Right atrium auricular region (tissue), 2 donors: ENCODE data around the gene COL5A2. TPM values are rescaled to one million over a fixed set of nuclear protein-coding genes. Genes with fewer than 3 reads are reported as not detected.

Experiments
- DNase-seq: peaks from one replicate; pipeline ENCODE4 v3.0.0-alpha.2; 2019; ENCODE audit warnings: low spot score
- H3K27ac ChIP-seq, 2 donors: fragments of 200-600 bp; sonication (generic); 1 replicate in 1 of 2; 2 replicates in 1 of 2; pipeline ENCODE4 v1.5.1; 2016 to 2019
- H3K27me3 ChIP-seq, 2 donors: fragments of 200-600 bp; sonication (generic); one replicate each; pipeline versions ENCODE4 v1.5.1 to v1.6.0; 2017 to 2019
- H3K36me3 ChIP-seq: fragments of 200-600 bp; sonication (generic); one replicate; pipeline ENCODE4 v1.5.1; 2016
- H3K4me1 ChIP-seq, 2 donors: fragments of 200-600 bp; sonication (generic); one replicate each; pipeline versions ENCODE4 v1.5.1 to v1.6.0; 2017 to 2019
- H3K4me3 ChIP-seq, 2 donors: fragments of 200-600 bp; sonication (generic); 1 replicate in 1 of 2; 2 replicates in 1 of 2; pipeline ENCODE4 v1.5.1; 2017 to 2019; ENCODE audit warnings: mild to moderate bottlenecking in 1 of 2, moderate library complexity in 1 of 2
- H3K9me3 ChIP-seq, 2 donors: fragments of 200-600 bp; sonication (generic); one replicate each; pipeline ENCODE4 v1.5.1; 2019
- CTCF ChIP-seq, 2 donors: fragments of 200-600 bp; sonication (generic); IDR thresholded peaks; one replicate each; pipeline ENCODE4 v1.5.1; 2019; ENCODE audit warnings: antibody characterized with exemption in 2 of 2
- total RNA-seq, 2 donors: library from RNA; depleted of rRNA; stranded (reverse); fragments of >200 nt; gene quantifications; one replicate each; pipeline ENCODE4 v1.1.0, GENCODE V29; 2016

Gene COL5A2
- total RNA-seq, 2 donors from 2014 or later, result 15.8 to 24.8 TPM

DNA sequence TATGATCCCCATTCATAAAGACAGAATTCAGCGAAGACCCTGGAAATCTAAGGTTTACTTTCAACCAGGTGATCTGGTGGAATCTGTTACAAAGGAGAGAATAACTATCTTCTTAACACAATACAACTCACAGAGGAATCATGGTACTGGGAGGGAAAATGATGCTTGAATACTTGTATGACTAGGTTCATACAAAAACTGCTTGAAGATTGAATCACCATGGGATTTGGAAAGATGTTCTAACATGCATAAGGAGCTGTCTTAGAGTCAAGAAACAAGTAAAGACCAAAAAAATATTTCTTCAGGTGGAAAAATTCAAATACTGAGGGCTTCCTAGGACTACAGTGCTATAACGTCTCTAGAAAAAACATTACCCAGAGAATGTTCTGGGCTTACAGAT is 32.2 kb downstream of the COL5A2 start:
- H3K4me1 ChIP-seq, result peaks cover 0 to under 1% of the 10 kb centered on the region in 2 donors

DNA sequence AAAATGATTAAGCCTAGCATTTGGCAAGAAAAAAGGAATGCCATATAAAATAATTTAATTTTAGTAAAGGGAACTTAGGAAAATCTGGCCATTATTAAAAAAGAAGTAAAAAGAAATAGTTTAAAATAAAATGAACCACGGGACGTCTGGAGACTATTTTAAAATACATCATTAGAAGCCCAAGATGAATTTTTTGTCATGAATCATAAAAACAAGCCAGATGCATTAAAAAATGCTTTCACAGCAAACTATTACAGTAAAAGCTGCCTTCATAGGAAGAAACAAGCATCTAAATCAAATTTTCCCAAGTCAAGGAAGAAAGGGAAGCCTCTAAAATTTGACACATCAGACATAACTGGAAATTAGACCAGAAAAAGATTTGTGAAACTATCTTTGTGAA is 33.0 kb downstream of the COL5A2 start:
- no peak for TF ChIP-seq CTCF (IDR thresholded peaks at IDR 0.05)
- no peaks in the 10 kb centered on the region for H3K9me3 ChIP-seq
- no peak overlapping the region for H3K27ac ChIP-seq
- no peak for DNase-seq
- H3K27me3 ChIP-seq, result no peaks in the 10 kb centered on the region
- no peaks in the 10 kb centered on the region for H3K4me1 ChIP-seq
- no peaks in the 10 kb centered on the region for H3K36me3 ChIP-seq
- H3K4me3 ChIP-seq, result no peak overlapping the region

More for the DNA sequence above, 32.2 kb downstream of the COL5A2 start:
- H3K27ac ChIP-seq, result no peak overlapping the region
- no peaks in the 10 kb centered on the region for H3K9me3 ChIP-seq
- H3K36me3 ChIP-seq, result no peaks in the 10 kb centered on the region
- no peak for DNase-seq
- H3K4me3 ChIP-seq, result no peak overlapping the region
- TF ChIP-seq CTCF (IDR thresholded peaks at IDR 0.05), result no peak
- H3K27me3 ChIP-seq, result no peaks in the 10 kb centered on the region

- Histone ChIP-seq H3K36me3 (no peaks in the 10 kb centered on the region), H3K4me1 (no peaks in the 10 kb centered on the region), H3K27me3 (no peaks in the 10 kb centered on the region), H3K9me3 (no peaks in the 10 kb centered on the region), H3K4me3 (no peak overlapping the region), H3K27ac (no peak overlapping the region)
- DNase-seq, result no peak
- TF ChIP-seq CTCF (IDR thresholded peaks at IDR 0.05), result no peak
Observed at GRCh38 chr2:189144700-189145211, 34.8 kb downstream of the COL5A2 start.

GRCh38 chr2:189143925-189144324 is 35.6 kb downstream of the COL5A2 start:
- Histone ChIP-seq H3K27me3 (no peaks in the 10 kb centered on the region), H3K9me3 (no peaks in the 10 kb centered on the region), H3K4me1 (no peaks in the 10 kb centered on the region), H3K36me3 (no peaks in the 10 kb centered on the region), H3K27ac (no peak overlapping the region), H3K4me3 (no peak overlapping the region)
- no peak for TF ChIP-seq CTCF (IDR thresholded peaks at IDR 0.05)
- DNase-seq, result no peak

DNA sequence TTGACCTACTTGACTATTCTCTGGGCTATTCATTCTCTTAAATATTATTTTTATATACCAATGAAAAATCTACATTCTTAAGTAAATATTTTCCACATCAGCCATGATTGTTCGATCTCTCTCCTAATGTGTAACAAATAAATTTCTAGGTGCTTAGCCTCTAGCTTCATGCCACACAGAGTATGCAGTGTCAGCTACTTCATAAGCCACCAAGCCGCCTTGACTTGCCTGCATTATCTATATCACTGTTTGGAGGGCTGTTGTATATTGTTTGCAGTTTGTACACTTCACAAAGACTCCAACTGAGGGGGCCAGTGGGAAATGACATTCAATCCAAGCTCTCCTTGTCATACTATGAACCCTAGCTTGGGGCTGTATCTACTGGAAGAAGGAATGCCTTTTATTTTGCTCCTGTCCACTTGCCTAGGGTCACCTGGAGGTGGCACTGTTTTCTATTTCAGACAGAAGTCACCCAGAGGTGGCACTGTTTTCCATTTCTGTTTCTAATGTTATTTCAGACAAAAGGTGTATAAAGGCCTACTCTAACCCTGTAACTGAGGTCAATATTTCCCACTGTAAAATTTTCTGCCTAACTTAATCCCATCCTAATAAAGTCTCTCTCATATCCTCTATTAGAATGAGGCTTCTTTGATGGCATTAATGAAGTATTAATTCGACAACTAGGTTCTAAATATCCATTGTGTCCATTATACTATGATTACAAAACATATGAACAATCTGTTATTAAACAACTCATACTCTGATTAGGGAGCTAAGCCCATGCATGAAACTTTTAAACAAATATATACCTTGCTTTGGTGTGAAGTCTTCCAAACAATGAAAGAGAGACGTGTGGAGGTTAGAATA is 36.4 kb downstream of the COL5A2 start:
- peak in 1 of 2 donors; percentile 56 for TF ChIP-seq CTCF (IDR thresholded peaks at IDR 0.05)
- DNase-seq, result no peak
- Histone ChIP-seq H3K27ac (no peak overlapping the region), H3K36me3 (no peaks in the 10 kb centered on the region), H3K9me3 (no peaks in the 10 kb centered on the region), H3K4me1 (no peaks in the 10 kb centered on the region), H3K27me3 (no peaks in the 10 kb centered on the region), H3K4me3 (no peak overlapping the region)
